Peyer's patch (tissue), 4 donors: ENCODE data around the gene SORBS1. TPM values are rescaled to one million over a fixed set of nuclear protein-coding genes. Genes with fewer than 3 reads are reported as not detected.
A peak's percentile ranks its signal among the peaks of the same experiment; 100 is the strongest.

ENCODE experiments used
- DNase-seq, 3 donors: peaks; one replicate each; pipeline ENCODE4 v3.0.0-alpha.2; 2017 to 2019
- H3K27ac ChIP-seq, 4 donors: fragments of 200-600 bp; sonication (generic); one replicate each; pipeline ENCODE4 v1.5.1; 2016 to 2019
- H3K27me3 ChIP-seq, 2 donors: fragments of 200-600 bp; sonication (generic); one replicate each; pipeline ENCODE4 v1.5.1; 2019
- H3K36me3 ChIP-seq, 3 donors: fragments of 200-600 bp; sonication (generic); one replicate each; pipeline ENCODE4 v1.5.1; 2016 to 2019
- H3K4me1 ChIP-seq, 4 donors: fragments of 200-600 bp; sonication (generic); one replicate each; pipeline ENCODE4 v1.5.1; 2016 to 2019
- H3K4me3 ChIP-seq, 4 donors: fragments of 200-600 bp; sonication (generic); 1 replicate in 3 of 4; 2 replicates in 1 of 4; pipeline ENCODE4 v1.5.1; 2016 to 2019; ENCODE audit warnings: mild to moderate bottlenecking in 1 of 4
- H3K9me3 ChIP-seq, 4 donors: fragments of 200-600 bp; sonication (generic); one replicate each; pipeline ENCODE4 v1.5.1; 2016 to 2019; ENCODE audit warnings: mild to moderate bottlenecking in 1 of 4
- POLR2A ChIP-seq, 2 donors: fragments of 450-650 bp; IDR thresholded peaks; one replicate each; pipeline ENCODE4 v1.5.1; 2017; ENCODE audit warnings: antibody characterized with exemption in 2 of 2, mild to moderate bottlenecking in 2 of 2, moderate library complexity in 2 of 2
- total RNA-seq, 4 donors: library from RNA; depleted of rRNA; stranded (reverse); fragments of >200 nt; gene quantifications; one replicate each; pipeline ENCODE4 v1.1.0, GENCODE V29; 2016
- TF ChIP-seq, protein P1 (sequence below), 6 experiments: fragments of 450-650 bp in 4 of 6; fragments of 200-600 bp in 2 of 6; sonication (generic) in 1 of 6; IDR thresholded peaks; one replicate each; pipeline ENCODE4 v1.5.1; 2017 to 2019; ENCODE audit warnings: antibody characterized with exemption in 6 of 6, mild to moderate bottlenecking in 3 of 6, moderate library complexity in 1 of 6

The SORBS1 gene
- total RNA-seq, 4 donors from 2014 or later = 34.3 to 57.1 (median 48.7) TPM

DNA sequence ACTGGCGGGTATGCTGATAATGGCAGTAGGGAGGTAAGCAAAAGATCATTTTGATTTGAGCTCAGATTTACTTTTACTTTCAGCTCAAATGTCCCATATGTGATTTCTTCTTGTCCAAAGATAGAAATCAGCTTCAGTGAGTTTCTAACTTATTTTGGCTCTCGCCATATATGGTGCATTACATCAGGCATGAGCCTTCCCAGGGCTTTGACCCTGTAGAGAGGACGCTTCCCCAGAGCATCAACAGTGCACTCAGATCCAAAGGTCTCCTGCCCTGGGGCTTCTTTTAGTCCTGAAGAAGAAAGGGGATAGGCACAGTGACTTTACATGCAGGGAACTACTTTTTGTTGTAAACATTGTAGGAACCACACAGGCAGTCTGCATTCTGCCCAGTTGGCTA, 141.8 kb downstream of the SORBS1 start:
- Histone ChIP-seq H3K27ac (peak overlapping the region in 1 of 4 donors; percentile 42), H3K36me3 (peaks cover 0 to 3% (median 0%) of the 10 kb centered on the region in 3 donors), H3K4me1 (no peaks in the 10 kb centered on the region), H3K27me3 (no peaks in the 10 kb centered on the region), H3K4me3 (no peak overlapping the region), H3K9me3 (no peaks in the 10 kb centered on the region)
- TF ChIP-seq, protein P1, sequence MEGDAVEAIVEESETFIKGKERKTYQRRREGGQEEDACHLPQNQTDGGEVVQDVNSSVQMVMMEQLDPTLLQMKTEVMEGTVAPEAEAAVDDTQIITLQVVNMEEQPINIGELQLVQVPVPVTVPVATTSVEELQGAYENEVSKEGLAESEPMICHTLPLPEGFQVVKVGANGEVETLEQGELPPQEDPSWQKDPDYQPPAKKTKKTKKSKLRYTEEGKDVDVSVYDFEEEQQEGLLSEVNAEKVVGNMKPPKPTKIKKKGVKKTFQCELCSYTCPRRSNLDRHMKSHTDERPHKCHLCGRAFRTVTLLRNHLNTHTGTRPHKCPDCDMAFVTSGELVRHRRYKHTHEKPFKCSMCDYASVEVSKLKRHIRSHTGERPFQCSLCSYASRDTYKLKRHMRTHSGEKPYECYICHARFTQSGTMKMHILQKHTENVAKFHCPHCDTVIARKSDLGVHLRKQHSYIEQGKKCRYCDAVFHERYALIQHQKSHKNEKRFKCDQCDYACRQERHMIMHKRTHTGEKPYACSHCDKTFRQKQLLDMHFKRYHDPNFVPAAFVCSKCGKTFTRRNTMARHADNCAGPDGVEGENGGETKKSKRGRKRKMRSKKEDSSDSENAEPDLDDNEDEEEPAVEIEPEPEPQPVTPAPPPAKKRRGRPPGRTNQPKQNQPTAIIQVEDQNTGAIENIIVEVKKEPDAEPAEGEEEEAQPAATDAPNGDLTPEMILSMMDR (IDR thresholded peaks at IDR 0.05) = no peak
- no peak for TF ChIP-seq POLR2A (IDR thresholded peaks at IDR 0.05)
- no peak for DNase-seq

DNA sequence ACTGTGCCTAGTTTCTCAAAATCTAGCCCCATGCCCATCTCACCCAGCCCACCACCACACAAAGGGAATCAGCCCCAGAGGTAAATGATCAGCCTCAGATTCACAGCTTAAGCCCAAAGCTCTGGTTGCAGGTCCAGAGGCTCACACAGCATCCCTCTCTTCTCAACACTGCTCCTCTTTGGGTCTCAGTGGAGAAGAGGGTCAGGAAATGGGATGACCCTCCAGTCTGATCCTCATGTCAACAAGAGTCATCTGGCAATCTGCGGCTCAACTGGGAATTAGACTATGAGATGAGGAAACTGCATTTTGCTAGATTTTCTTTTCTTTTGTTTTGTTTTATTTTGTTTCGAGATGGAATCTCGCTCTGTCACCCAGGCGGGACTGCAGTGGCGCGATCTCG, 144.2 kb downstream of the SORBS1 start:
- peaks cover 0 to 7% (median 0%) of the 10 kb centered on the region in 3 donors for H3K36me3 ChIP-seq
- peak overlapping the region in 1 of 4 donors; percentile 76 for H3K27ac ChIP-seq
- TF ChIP-seq, protein P1 (IDR thresholded peaks at IDR 0.05) = no peak
- TF ChIP-seq POLR2A (IDR thresholded peaks at IDR 0.05) = no peak
- no peaks in the 10 kb centered on the region for H3K9me3 ChIP-seq
- H3K4me3 ChIP-seq = no peak overlapping the region
- no peak for DNase-seq
- no peaks in the 10 kb centered on the region for H3K27me3 ChIP-seq
- no peaks in the 10 kb centered on the region for H3K4me1 ChIP-seq

DNA sequence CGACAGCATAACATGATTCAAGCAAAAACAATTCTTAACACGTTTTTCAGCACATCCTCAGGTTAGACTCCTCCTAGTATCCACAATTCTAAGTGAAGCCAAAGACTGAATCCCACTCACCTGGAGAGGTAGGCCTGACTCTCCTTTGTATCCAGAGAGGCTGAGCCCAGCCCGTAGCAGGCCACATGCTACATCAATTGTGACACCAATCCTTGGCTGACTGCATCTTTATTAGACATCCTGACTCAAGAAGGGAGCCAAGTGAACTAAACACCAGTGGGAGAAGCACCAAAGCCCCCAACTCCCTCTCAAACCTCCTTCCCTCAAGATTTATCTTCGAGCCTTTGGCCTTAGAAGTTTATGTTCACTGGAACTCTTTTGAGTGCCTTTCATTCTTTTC, 144.9 kb downstream of the SORBS1 start:
- Histone ChIP-seq H3K27ac (peak overlapping the region in 1 of 4 donors; percentile 76), H3K27me3 (no peaks in the 10 kb centered on the region), H3K36me3 (peaks cover 0 to 7% (median 0%) of the 10 kb centered on the region in 3 donors), H3K4me1 (no peaks in the 10 kb centered on the region), H3K4me3 (no peak overlapping the region), H3K9me3 (no peaks in the 10 kb centered on the region)
- DNase-seq = no peak
- no peak for TF ChIP-seq POLR2A (IDR thresholded peaks at IDR 0.05)
- TF ChIP-seq, protein P1 (IDR thresholded peaks at IDR 0.05) = no peak

- H3K27me3 ChIP-seq = no peaks in the 10 kb centered on the region
- peak overlapping the region in 2 of 4 donors; percentile 43 to 76 for H3K27ac ChIP-seq
- H3K36me3 ChIP-seq = peaks cover 0 to 7% (median 0%) of the 10 kb centered on the region in 3 donors
- no peaks in the 10 kb centered on the region for H3K9me3 ChIP-seq
- TF ChIP-seq POLR2A (IDR thresholded peaks at IDR 0.05) = no peak
- TF ChIP-seq, protein P1 (IDR thresholded peaks at IDR 0.05) = no peak
- H3K4me3 ChIP-seq = no peak overlapping the region
- H3K4me1 ChIP-seq = no peaks in the 10 kb centered on the region
- DNase-seq = no peak
These were observed 145.5 kb downstream of the SORBS1 start for GRCh38 chr10:95415621-95416031.

DNA sequence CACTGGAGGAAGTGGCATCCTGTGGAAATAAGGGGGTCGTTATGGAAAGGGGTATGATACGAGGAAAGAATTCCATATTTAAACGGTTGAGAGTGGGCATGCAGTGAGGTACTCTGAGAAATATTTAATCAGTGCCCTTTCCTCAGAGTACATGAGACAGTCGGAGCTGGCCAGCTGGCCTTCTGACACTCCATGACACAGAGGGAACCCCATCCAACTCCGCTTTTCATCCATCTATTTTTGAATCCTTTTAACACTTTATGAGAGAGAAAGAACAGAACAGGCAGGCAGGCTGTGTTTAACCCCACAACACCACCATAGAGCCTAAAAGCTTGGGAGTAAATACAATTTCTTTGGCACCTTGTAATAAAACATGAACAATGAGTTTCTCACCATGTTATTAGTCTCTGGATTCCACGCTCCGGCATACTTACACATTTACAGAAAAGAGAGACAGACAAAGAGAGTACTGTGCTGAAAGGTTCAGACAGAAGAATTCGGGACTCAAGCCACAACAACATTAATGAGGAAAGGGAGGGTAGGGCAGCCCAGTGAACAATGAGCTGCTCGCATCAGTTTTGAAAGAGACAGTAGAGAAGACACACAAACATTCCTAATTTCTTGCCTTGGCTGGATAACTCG, 146.2 kb downstream of the SORBS1 start:
- Histone ChIP-seq H3K4me1 (no peaks in the 10 kb centered on the region), H3K27ac (peak overlapping the region in 2 of 4 donors; percentile 43 to 76), H3K9me3 (no peaks in the 10 kb centered on the region), H3K36me3 (peaks cover 0 to 7% (median 0%) of the 10 kb centered on the region in 3 donors), H3K4me3 (no peak overlapping the region), H3K27me3 (no peaks in the 10 kb centered on the region)
- TF ChIP-seq, protein P1 (IDR thresholded peaks at IDR 0.05) = no peak
- no peak for TF ChIP-seq POLR2A (IDR thresholded peaks at IDR 0.05)
- DNase-seq = no peak
